Epithelial cell of umbilical artery (primary cell): ENCODE results near the gene TRIM67. TPM values are rescaled to one million over a fixed set of nuclear protein-coding genes. Genes with fewer than 3 reads are reported as not detected.

Experiments
- total RNA-seq: library from RNA; depleted of rRNA; stranded (reverse); fragments of >200 nt; gene quantifications from 2 replicates; pipeline ENCODE4 v1.2.3, GENCODE V29; 2014

TRIM67 gene
- not detected in 2 replicates for total RNA-seq

DNA sequence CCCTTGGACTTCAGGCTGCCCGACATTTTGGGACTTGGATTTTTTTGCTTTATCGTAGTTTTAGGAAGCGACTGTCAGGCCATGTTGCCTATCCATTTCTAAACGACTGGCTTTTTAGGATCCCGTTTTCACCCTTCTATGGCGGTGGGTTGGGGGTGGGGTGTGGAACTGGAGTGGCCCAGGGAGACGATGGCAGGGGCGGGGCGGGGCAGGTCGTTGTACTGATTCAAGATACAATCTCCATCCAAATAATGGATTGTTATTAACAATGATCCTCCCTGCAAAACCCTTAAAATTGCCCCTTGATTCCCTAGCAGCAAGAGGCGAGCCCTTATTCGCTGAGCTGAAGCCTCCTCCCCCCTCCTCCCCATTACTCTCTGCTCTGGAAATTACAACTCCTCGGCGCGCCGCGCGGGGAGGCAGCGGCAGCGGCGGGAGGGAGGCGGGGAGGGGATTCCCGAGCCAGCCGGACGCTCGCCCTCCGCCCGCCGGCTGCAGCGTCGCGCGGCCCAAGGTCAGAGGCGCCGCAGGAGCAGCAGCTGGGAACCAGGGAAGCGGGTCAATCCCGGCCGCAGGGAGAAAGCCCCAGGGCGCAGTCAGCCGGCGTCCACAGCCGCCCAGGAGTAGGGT lies at the start of gene TRIM67:
Gene TRIM67, plus strand, starts transcription at position 392 of the 630 bp plus-strand sequence. CDS start 912 bp downstream, outside the sequence.

DNA sequence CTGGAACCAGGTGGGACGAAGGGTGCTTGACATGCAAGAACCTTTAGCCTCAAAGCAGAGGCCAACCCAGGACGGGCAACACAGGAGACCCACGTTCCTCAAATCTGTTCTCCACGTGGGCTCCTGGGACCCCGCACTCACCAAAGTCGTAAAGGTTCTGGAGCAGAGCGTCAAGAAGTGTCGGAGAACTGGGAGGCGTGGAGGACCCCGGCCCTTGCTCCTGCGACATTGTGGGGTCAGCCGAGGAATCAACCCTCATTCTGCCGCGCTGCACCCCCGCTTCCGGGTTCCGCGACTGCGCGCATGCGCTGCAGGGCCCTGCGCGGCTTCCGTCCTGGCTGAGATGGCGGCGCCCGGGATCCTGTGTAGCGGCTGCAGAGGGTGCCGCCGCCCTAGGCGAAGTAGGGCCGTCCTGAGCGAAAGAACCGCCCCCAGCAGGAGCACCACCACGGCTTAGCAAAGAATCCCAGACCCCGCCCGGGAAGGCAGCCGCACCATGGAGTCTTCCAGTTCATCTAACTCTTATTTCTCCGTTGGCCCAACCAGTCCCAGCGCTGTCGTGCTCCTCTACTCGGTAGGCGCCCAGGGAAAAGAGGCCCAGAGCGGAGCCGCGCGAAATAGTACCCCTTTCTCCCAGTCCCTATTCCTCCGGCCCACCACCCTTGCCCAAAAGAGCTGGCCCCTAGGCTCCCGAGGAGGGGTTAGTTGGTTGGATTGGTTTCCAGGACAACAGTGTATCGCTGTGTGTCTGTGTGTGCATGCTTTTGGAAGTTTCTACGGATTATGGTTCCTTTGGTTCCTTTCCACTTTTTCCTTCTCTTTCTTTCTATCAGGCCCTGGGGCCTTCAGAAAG lies 79.3 kb downstream of the TRIM67 start, which contains the start of gene GNPAT:
Gene GNPAT, plus strand, starts transcription at position 330 of the 853 bp plus-strand sequence. Its CDS starts 167 bp downstream, at position 497.

Other genes starting within 250 kb of the TRIM67 start
- gene TTC13, start 183.2 kb upstream of the TRIM67 start, total RNA-seq, result 17.5 and 25.7 TPM in 2 replicates
- gene ARV1, start 183.0 kb upstream of the TRIM67 start, total RNA-seq, result 9.4 and 15.7 TPM in 2 replicates
- gene FAM89A, start 121.8 kb upstream of the TRIM67 start, total RNA-seq, result 24.7 and 37.1 TPM in 2 replicates
- gene GNPAT, start 79.2 kb downstream of the TRIM67 start, total RNA-seq, result 53.6 and 62.5 TPM in 2 replicates
- gene EXOC8, start 175.8 kb downstream of the TRIM67 start, total RNA-seq, result 23.7 and 24.8 TPM in 2 replicates
- gene SPRTN, start 176.2 kb downstream of the TRIM67 start, total RNA-seq, result 24.6 and 27.6 TPM in 2 replicates